Astrocyte (in vitro differentiated cells and primary cell): ENCODE results near the gene LCAT.

Experiments used
- CTCF ChIP-seq: IDR thresholded peaks from 2 replicates; pipeline ENCODE4 v1.5.1; 2011; ENCODE audit warnings: low read depth, mild to moderate bottlenecking, inconsistent platforms, low read length, moderate library complexity; ENCODE audit not compliant: insufficient read depth
- EZH2 ChIP-seq: IDR thresholded peaks from 2 replicates; pipeline ENCODE4 v1.6.1; 2012; ENCODE audit warnings: mild to moderate bottlenecking, low read length, inconsistent platforms; ENCODE audit not compliant: insufficient read depth

GRCh38 chr16:67919622-67920221 is 24.2 kb downstream of the LCAT start:
- TF ChIP-seq CTCF = no peak
- TF ChIP-seq EZH2 = no peak
